LNCaP clone FGC (cell line): Measurements from ENCODE around the gene ARHGEF39.

Experiments
- DNase-seq: peaks from one replicate; pipeline ENCODE4 v3.0.0-alpha.2; 2011; ENCODE audit warnings: low read depth
- H3K4me3 ChIP-seq: 2 replicates; pipeline ENCODE4 v1.5.1; 2011; ENCODE audit warnings: mild to moderate bottlenecking, low read depth, low read length, control low read depth
- TF ChIP-seq, protein P1 (sequence below): IDR thresholded peaks from 2 replicates; pipeline ENCODE4 v1.5.1; 2012; ENCODE audit warnings: mild to moderate bottlenecking; ENCODE audit not compliant: control insufficient read depth, insufficient read depth; ENCODE audit errors: extremely low read depth

ARHGEF39 gene

DNA sequence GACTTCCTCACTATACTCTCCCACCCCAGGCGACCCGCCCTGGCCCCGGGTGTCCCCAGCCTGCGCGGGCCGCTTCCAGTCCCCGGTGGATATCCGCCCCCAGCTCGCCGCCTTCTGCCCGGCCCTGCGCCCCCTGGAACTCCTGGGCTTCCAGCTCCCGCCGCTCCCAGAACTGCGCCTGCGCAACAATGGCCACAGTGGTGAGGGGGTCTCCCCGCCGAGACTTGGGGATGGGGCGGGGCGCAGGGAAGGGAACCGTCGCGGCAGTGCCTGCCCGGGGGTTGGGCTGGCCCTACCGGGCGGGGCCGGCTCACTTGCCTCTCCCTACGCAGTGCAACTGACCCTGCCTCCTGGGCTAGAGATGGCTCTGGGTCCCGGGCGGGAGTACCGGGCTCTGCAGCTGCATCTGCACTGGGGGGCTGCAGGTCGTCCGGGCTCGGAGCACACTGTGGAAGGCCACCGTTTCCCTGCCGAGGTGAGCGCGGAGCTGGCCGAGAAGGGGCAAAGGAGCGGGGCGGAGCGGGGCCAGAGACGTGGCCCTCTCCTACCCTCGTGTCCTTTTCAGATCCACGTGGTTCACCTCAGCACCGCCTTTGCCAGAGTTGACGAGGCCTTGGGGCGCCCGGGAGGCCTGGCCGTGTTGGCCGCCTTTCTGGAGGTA lies 10.9 kb upstream of the ARHGEF39 start:
- H3K4me3 ChIP-seq = no peak overlapping the region
- no peak for DNase-seq
- TF ChIP-seq, protein P1, sequence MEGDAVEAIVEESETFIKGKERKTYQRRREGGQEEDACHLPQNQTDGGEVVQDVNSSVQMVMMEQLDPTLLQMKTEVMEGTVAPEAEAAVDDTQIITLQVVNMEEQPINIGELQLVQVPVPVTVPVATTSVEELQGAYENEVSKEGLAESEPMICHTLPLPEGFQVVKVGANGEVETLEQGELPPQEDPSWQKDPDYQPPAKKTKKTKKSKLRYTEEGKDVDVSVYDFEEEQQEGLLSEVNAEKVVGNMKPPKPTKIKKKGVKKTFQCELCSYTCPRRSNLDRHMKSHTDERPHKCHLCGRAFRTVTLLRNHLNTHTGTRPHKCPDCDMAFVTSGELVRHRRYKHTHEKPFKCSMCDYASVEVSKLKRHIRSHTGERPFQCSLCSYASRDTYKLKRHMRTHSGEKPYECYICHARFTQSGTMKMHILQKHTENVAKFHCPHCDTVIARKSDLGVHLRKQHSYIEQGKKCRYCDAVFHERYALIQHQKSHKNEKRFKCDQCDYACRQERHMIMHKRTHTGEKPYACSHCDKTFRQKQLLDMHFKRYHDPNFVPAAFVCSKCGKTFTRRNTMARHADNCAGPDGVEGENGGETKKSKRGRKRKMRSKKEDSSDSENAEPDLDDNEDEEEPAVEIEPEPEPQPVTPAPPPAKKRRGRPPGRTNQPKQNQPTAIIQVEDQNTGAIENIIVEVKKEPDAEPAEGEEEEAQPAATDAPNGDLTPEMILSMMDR = no peak

DNA sequence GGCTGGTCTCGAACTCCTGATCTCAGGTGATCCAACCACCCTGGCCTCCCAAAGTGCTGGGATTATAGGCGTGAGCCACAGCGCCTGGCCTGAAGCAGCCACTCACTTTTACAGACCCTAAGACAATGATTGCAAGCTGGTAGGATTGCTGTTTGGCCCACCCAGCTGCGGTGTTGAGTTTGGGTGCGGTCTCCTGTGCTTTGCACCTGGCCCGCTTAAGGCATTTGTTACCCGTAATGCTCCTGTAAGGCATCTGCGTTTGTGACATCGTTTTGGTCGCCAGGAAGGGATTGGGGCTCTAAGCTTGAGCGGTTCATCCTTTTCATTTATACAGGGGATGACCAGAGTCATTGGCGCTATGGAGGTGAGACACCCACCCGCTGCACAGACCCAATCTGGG lies 10.2 kb upstream of the ARHGEF39 start:
- no peak for DNase-seq
- TF ChIP-seq, protein P1 = no peak
- H3K4me3 ChIP-seq = no peak overlapping the region

DNA sequence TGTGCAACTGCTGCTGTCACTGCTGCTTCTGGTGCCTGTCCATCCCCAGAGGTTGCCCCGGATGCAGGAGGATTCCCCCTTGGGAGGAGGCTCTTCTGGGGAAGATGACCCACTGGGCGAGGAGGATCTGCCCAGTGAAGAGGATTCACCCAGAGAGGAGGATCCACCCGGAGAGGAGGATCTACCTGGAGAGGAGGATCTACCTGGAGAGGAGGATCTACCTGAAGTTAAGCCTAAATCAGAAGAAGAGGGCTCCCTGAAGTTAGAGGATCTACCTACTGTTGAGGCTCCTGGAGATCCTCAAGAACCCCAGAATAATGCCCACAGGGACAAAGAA lies 9.0 kb upstream of the ARHGEF39 start:
- TF ChIP-seq, protein P1 = no peak
- no peak for DNase-seq
- no peak overlapping the region for H3K4me3 ChIP-seq

DNA sequence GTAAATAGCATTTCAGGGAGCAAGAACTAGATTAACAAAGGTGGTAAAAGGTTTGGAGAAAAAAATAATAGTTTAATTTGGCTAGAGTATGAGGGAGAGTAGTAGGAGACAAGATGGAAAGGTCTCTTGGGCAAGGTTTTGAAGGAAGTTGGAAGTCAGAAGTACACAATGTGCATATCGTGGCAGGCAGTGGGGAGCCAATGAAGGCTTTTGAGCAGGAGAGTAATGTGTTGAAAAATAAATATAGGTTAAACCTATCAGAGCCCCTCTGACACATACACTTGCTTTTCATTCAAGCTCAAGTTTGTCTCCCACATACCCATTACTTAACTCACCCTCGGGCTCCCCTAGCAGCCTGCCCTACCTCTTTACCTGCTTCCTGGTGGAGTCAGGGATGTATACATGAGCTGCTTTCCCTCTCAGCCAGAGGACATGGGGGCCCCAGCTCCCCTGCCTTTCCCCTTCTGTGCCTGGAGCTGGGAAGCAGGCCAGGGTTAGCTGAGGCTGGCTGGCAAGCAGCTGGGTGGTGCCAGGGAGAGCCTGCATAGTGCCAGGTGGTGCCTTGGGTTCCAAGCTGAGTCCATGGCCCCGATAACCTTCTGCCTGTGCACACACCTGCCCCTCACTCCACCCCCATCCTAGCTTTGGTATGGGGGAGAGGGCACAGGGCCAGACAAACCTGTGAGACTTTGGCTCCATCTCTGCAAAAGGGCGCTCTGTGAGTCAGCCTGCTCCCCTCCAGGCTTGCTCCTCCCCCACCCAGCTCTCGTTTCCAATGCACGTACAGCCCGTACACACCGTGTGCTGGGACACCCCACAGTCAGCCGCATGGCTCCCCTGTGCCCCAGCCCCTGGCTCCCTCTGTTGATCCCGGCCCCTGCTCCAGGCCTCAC lies 8.4 kb upstream of the ARHGEF39 start, which contains the start of gene CA9:
CA9 (plus strand) TSS at position 797 of the 893 bp plus-strand sequence; CDS start at position 829, 32 bp downstream.
- no peak for DNase-seq
- no peak within 1 kb of the TSS for H3K4me3 ChIP-seq
- TF ChIP-seq, protein P1 = no peak

DNA sequence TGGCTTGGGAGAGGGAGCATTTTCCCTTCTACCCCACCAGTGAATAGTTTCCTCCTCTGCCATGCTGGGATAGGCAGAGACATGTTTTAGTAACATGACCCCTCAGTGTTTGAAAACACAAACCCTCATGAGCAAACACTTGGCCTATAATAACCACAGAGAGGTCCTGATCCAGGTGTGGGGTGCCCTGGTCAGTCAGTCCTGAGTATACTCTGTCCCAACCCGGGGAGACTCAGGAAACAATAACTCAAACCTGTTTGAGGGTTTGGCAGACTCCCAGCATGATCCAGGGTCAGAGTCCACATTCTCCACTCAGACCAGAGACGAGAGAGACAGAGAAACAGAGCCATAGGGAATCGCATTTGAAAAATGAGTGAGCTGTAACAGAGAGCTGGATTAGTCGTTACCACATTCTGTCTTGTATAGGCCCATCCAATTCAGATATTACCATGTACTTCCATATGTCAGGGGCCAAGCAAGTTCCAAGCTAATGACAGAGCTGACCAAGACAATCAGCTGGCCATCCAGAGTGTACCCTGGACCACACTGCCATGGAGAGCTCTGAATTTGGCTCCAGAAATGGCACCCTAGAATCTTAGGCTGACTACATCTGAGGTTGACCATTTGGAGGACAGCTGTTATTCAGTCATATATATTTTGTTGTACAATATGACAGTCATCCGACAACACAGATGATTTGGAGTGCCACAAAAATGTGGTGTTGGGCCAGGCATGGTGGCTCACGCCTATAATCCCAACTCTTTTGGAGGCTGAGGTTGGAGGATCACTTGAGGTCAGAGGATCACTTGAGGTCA lies 4.5 kb upstream of the ARHGEF39 start:
- H3K4me3 ChIP-seq = no peak overlapping the region
- no peak for DNase-seq
- TF ChIP-seq, protein P1 = no peak

DNA sequence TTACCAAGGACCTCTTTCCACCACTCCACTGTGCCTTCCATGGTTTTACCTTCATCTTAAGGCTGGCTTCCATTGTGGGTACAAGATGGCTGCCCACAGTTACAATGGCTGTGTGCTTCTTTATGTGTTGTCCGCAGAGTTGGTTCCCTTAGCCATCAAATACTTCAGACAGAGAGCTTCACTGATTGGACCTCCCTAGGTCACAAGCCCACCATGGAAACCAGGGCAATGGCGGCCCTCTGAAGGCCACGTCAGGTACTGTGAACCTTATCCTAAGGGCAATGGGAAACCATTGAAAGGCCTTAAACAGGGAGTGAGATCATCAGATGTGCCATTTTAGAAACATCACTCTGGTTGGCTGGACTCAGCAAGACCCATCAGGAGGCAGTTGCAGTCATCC lies 2.9 kb upstream of the ARHGEF39 start:
- TF ChIP-seq, protein P1 = no peak

More for the DNA sequence above, 2.9 kb upstream of the ARHGEF39 start:
- H3K4me3 ChIP-seq = no peak overlapping the region
- DNase-seq = no peak
